HG03280 (cell line): ENCODE data around the gene SLC25A19.
A peak's percentile ranks its signal among the peaks of the same experiment; 100 is the strongest.
"Not testable (repeated sequence)": the region's sequence is repeated elsewhere in the genome, so short reads cannot be mapped to it uniquely, and the experiment has no call there.

ENCODE experiments used
- ATAC-seq: cut with Tn5 transposase; IDR thresholded peaks from one replicate; pipeline ENCODE4 v1.9.1; 2021; ENCODE audit warnings: mild to moderate bottlenecking, moderate library complexity; ENCODE audit not compliant: unreplicated experiment

SLC25A19 gene

DNA sequence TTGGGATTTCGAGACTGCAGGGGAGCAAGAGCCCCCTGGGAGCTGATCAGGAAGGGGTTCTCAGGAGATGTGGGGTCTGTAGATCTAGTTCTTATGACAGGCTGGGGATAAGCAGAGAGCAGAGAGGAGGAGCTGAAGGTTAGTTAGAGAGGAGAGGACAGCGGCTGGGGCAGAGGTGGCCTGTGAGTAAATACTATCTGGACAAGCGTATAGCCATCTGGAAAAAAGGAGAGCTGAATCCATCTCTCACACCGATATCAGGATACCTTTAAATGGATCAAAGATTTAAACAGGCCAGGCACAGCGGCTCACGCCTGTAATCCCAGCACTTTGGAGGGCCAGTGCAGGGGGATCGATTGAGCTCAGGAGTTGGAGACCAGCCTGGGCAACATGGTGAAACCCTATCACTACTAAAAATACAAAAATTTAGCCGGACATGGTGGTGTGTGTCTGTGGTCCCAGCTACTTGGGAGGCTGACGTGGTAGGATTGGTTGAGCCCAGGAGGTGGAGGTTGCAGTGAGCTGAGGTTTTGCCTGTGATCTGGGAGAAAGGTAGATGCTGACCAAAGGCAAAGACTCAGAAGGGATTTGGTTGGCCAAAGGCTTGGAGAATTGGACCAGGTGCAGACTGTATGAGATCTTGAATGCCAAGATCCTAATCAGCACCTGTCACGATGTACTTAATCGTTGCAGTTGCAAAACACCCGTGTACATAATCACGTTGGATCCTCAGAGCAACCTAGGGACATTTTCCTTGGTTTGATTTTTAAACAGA is 18.9 kb upstream of the SLC25A19 start:
- ATAC-seq: no peak

DNA sequence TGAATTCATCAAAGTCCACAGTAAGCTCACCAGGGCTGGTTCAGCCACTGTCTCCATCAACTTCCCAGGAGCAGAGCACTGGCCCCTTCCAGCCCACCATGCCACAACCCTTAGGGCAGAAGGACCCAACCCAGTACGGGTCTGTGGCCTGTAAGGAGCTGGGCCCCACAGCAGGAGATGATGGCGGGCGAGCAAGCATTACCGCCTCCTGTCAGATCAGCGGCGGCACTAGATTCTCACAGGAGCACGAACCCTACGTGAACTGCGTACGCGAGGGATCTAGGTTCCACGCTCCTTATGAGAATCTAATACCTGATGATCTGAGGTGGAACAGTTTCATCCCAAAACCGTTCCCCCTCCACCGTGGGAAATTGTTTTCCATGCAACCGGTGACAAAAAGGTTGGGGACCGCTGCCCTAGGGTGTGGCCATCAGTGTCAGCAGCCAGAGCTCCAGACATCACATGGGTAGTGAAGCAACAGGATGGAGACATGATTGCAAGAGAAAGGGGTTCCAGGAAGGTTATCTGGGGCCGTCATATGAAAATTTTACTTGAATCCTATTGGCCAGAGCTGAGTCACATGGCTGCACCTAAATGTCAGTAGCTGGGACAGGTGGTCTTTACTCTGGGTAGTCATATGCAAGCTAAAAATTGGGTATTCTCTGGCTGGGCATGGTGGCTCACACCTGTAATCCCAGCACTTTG is 12.4 kb upstream of the SLC25A19 start:
- ATAC-seq: no peak

DNA sequence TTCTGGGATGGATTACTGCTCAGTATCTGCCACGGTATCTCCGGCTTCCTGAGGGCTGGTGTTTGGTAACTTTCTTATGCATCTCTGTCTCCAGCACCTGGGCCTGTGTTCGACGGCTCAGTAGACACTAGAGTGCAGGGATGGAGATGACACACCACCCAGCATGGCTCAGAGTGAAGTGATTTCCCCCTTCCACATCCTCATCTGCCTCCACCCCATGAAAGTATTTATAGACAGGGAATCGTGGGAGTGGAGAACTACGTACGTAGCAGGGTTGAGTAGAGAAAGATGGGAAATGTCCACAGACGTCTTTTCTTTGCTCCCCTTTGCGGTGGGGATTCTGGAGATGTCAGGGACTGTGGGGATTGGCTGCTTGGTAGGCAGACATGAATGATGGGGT is 11.8 kb upstream of the SLC25A19 start:
- ATAC-seq: no peak

DNA sequence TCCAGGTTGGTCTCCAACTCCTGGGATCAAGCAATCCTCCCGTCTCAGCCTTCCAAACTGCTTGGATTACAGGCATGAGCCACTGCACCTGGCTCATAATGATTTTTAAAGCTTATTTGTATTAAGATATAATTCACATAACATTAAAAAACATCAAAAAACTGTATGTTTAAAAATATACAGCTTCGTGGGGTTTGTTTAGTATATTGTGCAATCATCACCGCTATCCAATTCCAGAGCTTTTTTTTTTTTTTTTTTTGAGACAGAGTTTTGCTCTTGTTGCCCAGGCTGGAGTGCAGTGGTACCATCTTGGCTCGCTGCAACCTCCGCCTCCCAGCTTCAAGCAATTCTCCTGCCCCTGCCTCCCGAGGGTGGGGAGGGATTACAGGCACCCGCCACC is 11.0 kb upstream of the SLC25A19 start:
- no peak for ATAC-seq

DNA sequence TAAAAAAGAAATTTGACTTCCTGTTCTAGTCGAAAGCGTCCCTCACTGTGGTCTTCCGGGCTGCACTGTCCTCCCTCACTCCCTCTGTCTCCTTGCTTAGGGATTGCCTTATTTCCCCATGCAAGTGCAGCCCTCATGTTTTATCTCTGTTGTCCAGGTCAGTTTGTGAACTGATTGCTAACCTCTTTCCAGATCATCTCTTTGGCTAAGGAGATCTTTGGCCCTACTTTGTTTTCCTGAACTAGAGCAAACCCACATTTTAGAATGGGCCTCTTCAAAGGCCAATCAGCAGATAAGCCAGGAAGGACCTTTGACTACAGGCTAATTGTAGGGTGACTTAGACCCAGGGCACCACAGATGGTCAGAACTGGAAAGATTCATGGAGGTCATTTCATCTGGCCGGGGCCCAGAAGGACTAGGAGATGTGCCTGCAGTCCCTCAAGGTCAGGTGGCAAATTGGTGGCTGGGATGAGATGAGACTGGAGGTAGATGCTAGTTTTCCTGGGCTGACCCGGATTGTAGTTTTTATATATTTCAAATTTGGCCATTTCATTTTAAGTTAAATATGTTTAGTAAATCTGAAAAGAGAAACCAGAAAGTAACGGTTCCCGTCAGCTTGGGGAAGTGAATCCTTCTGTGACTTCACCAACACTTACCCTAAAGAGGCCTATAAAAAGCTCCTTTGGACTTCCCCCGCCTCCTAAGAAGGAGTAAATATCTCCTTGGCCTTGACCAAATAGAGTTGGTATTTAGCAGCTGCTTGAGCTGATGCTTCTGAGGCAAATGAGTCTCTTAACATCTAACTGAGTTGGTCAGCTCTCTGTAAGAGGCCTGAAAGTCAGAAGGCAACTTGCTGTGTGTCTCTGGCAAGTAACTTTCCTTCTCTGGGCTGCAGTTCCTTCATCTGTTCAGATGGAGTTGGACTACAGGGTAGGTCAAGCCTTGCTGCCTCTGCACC is 6.2 kb upstream of the SLC25A19 start:
- ATAC-seq: peak; percentile 62

DNA sequence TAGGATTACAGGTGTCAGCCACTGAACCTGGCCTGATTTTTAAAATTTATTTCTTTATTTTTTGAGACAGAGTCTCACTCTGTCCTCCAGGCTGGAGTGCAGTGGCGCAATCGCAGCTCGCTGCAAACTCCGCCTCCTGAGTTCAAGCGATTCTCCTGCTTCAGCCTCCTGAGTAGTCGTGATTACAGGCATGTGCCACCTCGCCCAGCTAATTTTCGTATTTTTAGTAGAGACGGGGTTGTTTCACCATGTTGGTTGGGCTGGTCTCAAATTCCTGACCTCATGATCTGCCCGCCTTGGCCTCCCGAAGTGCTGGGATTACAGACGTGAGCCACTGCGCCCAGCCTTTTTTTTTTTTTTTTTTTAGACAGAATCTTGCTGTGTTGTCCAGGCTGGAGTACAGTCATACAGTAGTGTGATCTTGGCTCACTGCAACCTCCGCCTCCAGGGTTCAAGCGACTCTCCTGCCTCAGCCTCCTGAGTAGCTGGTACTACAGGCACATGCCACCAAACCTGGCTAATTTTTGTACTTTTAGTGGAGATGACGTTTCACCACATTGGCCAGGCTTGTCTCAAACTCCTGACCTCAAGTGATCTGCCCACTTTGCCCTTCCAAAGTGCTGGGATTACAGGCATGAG is 3.7 kb upstream of the SLC25A19 start:
- ATAC-seq: not testable (repeated sequence)

DNA sequence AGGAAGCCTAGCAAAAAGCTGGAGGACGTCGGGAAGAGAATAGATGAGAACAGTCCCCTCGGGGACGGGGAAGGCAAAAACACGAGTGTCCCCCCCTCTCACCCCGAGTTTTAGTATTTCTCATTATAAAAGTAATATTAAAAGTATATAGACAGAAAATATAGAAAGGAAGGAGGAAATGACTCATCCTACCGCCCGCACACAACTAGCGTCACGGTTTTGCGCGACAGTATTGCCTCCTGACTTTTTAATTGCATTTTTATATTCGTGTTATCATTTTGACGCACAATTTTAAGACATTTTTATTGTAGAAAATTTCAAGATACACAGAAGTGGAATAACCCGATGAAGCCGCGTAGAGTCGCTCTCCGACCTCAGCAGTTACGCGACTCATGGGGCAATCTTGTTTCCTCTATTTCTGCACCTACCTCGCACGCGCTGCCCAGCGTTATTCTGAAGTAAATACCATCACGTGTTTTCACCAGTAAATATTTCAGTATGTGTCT is 652 bp upstream of the SLC25A19 start:
- peak; percentile 20 for ATAC-seq

DNA sequence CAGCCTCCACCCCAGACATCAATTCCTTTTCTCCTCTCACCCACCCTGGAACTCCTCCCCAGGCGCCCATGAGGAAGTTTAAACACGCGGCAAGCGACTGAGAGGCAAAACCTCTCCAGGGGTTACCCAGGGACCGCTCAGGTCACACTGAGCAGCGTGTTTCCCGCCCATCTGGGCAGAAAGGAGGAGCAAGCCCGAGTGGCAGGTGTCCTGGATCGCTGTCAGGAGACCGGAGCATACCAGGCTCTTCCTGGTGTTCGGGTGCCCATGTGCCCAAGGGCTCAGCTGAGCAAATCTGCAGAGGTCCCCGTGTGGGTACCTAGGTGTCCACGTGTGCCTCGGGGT is 491 bp downstream of the SLC25A19 start:
- ATAC-seq: peak; percentile 7

DNA sequence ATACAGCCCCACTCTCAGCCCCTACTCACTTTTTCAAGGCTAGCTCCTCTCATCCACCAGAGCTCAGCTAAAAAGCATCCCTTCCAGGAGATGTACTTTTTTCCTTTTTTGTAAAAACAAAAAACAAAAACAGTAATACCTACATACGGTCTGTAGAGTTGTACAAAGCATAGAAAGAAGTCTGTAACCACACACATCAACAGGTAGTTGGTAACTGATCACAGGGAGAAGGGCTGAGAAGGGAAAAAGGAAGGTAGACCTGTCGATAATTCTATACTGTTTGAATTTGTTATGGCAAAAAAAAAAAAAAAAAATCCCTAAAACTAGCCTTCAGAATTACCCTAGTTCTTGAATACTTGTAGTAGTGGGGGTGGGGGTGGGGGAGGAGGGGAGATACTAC is 874 bp downstream of the SLC25A19 start:
- no peak for ATAC-seq

DNA sequence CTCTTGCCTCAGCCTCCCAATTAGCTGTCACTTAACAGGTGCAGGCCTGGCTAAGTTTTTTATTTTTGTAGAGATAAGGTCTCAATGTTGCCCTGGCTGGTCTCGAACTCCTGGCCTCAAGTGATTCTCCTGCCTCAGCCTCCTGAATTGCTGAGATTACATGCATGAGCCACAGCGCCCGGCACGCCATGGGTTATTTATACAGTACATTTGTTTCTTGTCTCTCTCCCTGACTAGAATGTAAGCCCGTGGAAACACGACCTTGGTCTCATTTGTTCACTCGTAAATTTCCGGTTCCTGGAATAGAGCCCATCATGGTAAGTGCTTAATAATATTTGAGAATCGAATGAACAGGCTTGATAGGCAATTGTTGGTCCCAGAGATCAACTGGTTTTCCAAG is 2.0 kb downstream of the SLC25A19 start:
- no peak for ATAC-seq

DNA sequence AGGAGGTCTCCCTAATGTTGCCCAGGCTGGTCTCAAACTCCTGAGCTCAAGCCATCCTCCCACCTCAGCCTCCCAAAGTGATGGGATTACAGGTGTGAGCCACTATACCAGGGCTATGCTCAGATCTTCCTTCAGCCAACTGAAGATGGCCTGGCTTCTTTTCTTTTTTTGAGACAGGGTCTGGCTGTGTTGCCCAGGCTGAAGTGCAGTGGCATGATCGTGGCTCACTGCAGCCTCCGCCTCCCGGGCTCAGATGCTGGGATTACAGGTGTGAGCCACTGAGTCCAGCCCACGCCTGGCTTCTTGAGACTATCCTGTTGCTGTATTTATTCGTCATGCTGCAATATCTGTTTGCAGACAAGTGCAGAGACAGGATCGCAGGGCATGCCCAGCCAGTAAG is 4.1 kb downstream of the SLC25A19 start:
- ATAC-seq: no peak

DNA sequence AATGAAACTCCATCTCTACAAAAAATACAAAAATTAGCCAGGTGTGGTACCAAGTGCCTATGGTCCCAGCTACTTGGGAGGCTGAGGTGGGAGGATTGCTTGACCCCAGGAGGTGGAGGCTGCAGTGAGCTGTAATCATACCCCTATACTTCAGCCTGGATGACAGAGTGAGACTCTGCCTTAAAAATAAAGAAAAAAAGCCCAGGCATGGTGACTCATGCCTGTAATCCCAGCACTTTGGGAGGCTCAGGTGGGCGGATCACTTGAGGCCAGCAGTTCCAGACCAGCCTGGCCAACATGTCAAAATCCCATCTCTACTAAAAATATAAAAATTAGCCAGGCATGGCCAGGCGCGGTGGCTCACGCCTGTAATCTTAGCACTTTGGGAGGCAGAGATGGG is 9.0 kb downstream of the SLC25A19 start:
- not testable (repeated sequence) for ATAC-seq

DNA sequence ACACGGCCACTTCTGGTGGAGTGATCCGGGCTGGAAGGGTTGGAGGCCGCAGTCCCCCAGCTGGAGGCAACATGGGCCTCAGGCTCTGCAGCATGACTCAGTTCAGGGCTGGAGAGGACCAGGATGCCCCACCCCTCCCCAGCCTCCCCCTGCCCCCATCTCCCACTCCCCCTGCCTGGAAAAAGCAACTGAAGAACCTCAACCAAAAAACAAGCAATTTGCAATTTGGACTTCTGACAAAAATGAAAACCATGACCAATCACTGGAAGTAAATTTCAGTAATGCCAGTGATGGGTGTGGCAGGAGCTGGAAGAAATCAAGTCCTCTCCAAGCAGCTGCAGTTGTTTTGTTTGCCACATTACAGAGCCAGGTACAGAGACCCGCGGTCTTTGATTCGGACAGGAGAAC is 11.6 kb downstream of the SLC25A19 start:
- ATAC-seq: no peak

DNA sequence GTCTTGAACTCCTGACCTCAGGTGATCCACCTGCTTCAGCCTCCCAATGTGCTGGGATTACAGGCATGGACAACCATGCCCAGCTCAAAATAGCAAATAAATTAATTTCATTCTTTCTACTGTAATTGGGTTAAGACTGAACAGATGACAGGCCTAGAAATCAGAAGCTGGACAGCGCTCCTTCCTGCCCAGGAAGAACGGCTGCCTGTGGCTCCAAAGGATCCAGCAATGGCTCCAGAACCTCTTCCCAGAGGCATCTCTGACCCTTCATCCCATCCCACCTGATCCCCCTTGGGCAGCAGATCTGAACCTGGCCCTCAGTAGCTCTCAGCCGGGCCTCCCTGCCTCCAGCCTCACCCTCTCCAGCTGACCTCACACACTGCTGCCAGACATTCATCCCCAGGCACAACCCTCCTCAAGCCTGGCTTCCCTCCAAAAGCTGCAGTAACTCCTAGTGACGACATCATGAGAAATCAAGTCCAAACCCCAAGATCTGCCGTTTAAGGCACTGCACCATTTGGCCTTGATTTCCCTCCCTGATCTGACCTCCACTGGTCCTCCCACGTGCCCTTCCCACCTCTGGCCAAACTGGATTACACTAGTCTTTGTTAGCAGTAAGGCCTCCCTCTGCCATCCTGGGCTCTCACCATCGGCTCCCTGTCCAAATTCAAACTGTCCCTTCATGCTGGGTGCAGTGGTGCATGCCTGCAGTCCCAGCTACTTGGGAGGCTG is 15.1 kb downstream of the SLC25A19 start:
- no peak for ATAC-seq

DNA sequence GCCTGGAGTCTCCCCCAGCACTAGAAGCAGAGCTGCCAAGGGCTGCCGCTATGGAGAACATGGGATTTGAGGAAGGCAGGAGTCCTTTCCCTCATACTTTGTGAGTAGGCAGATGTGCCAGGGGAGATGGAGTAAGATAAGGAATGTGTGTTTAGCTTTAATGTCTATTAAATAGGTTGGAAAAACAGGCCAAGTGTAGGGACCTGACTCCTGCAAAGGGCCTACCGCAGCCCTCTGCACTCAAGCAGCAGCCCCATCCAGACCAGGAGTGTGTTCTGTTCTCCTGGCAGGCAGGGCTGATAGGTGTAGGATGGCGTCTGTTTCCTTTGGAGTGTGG is 16.4 kb downstream of the SLC25A19 start:
- no peak for ATAC-seq

DNA sequence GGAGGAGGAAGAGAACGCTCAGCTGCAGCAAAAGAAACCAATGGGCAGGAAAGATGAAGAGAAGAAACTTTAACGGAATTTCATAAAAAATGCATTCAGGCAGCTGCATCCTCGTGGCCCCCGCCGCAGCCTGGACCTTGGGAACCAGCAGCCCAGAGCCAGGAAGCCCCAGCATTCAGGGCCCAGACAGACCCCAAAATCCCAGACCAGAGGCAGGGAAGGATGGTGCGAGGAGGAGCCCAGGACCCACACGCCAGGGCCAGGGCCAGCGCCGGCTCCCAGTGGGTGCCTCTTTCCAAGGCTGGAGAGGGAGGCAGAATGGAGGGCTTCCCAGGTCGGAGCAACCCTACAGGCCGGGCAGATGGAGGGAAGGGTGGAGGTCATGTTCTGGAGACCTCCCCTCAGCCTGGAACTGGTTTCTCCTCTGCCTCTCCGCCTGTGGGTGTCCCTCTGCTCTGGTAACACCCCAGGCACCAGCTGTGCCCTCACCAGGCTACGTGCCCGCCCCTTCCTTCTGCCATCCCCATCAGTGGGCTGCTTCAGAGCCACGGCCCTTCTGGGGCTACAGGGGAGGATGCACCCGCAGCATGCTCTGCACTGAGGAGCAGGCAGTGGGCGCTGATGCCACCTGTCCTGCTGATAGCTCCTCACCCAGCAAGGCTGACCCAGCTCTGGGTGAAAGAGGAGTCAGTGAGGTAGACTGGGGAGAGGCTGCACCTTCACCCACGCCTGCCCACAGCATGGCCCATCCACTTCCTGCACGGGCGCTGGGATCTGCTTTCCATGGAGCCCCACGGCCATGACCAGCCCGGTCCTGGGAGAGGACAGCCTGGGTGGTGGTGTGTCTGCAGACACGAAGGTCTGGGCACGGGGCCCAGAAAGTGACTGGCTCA is 17.0 kb downstream of the SLC25A19 start:
- no peak for ATAC-seq

DNA sequence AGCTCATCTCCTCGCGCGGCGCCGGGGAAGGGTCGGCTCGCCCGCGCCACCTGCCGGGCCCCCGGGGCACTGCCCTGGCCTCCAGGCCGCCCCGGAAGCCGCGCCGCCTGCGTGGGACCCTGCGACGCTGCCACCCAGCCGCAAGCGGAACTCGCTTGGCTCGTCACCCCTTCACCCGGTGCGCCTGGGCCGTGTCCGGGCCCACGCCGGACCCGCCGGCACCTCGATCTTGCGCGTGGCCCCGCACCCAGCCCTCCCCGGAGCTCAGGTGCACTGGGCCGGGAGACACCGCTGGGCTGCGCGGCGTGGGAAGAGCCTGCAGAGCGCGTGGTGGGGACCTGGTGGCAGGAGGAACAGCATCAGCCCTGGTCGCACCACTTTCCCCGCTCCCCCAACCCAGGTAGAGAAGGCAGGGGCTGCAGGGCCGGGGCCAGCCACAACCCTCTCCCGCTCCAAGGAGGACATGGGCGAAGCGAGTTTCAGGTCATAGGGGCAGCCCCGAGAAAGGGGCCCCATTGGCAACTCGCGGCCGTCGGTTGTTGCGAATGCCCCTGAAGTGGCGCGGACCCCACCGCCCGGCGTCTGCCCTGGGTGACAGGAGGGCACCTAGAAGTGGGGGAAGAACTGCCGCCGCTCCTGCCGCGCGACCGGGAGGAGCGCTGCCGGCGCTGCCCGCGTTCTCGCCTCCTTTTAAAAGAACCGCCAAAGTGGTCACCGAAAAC is 17.8 kb downstream of the SLC25A19 start:
- ATAC-seq: peak; percentile 77

DNA sequence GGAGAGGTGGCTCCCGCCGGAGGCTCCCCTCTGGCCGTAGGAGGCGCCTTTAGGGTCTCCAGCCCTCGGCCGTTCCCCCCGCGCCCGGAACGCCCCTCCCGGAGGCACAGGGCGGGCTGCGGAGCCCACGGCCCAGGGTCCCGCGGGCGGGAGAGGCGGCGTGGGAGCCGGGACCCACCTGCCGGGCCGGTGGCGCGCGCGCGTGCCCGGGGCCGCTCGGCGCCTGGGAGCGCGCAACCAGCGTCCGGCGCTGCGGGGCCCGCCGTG is 18.3 kb downstream of the SLC25A19 start, which contains the start of gene MIF4GD:
Gene MIF4GD (minus strand): TSS at position 266 of the 267 bp plus-strand sequence. CDS start 1,036 bp downstream, outside the sequence.
- no peak for ATAC-seq
